Sigmoid colon (tissue), 7 donors: ENCODE measurements around the gene PLD6. TPM values are rescaled to one million over a fixed set of nuclear protein-coding genes. Genes with fewer than 3 reads are reported as not detected.

Source experiments
- DNase-seq: peaks from one replicate; pipeline ENCODE4 v3.0.0-alpha.2; 2019
- H3K27ac ChIP-seq, 4 donors: fragments of 200-600 bp; sonication (generic); one replicate each; pipeline ENCODE4 v1.5.1; 2016 to 2019; ENCODE audit warnings: mild to moderate bottlenecking in 1 of 4
- H3K27me3 ChIP-seq, 3 donors: fragments of 200-600 bp; sonication (generic); one replicate each; pipeline ENCODE4 v1.5.1; 2019; ENCODE audit warnings: mild to moderate bottlenecking in 1 of 3
- H3K36me3 ChIP-seq, 4 donors: fragments of 200-600 bp; sonication (generic); one replicate each; pipeline ENCODE4 v1.5.1; 2016 to 2019
- H3K4me1 ChIP-seq, 4 donors: fragments of 200-600 bp; sonication (generic); one replicate each; pipeline ENCODE4 v1.5.1; 2017 to 2019
- H3K4me3 ChIP-seq, 4 donors: fragments of 200-600 bp; sonication (generic); one replicate each; pipeline ENCODE4 v1.5.1; 2017 to 2019; ENCODE audit warnings: mild to moderate bottlenecking in 2 of 4, moderate library complexity in 1 of 4
- H3K9me3 ChIP-seq, 4 donors: fragments of 200-600 bp in 3 of 4; sonication (generic) in 3 of 4; one replicate each; pipeline versions ENCODE4 v1.5.1 to v1.6.1; 2013 to 2019
- CTCF ChIP-seq, 4 experiments: fragments of 450-650 bp in 3 of 4; fragments of 200-600 bp in 1 of 4; IDR thresholded peaks; one replicate each; pipeline ENCODE4 v1.5.1; 2016 to 2019; ENCODE audit warnings: antibody characterized with exemption in 4 of 4, mild to moderate bottlenecking in 3 of 4, moderate library complexity in 2 of 4
- EP300 ChIP-seq, 4 donors: sonication (generic); formaldehyde crosslinking; IDR thresholded peaks; one replicate each; pipeline ENCODE4 v1.6.1; 2017; ENCODE audit warnings: antibody characterized with exemption in 4 of 4
- POLR2A ChIP-seq, 2 donors: fragments of 450-650 bp; IDR thresholded peaks; one replicate each; pipeline ENCODE4 v1.6.1; 2016; ENCODE audit warnings: antibody characterized with exemption in 2 of 2, mild to moderate bottlenecking in 2 of 2, moderate library complexity in 2 of 2
- POLR2AphosphoS5 ChIP-seq, 4 donors: sonication (generic); formaldehyde crosslinking; IDR thresholded peaks; one replicate each; pipeline ENCODE4 v1.6.1; 2017; ENCODE audit warnings: antibody characterized with exemption in 4 of 4
- WGBS, 2 donors: extraction: QIAGEN DNeasy Blood & Tissue Kit; methylation state at CpG; one replicate each; pipeline ENCODE4 v1.1.7; 2013; 5-methylcytosine and 5-hydroxymethylcytosine counted together
- intact Hi-C: fragments of 100-400 bp; cut with DNase I; formaldehyde crosslinking; loops from one replicate; pipeline ENCODE4 v1.15.1; 2023
- polyA plus RNA-seq, 3 donors: library from polyadenylated mRNA; stranded (reverse); fragments of 200-250 nt; gene quantifications; one replicate each; pipeline ENCODE4 v1.2.3, GENCODE V29; 2013
- total RNA-seq, 4 donors: library from RNA; depleted of rRNA; stranded (reverse); fragments of >200 nt; gene quantifications; one replicate each; pipeline ENCODE4 v1.1.0, GENCODE V29; 2016
- donor health status: healthy with polysubstance abuse.
- donor health status: Bipolar disorder and iron deficiency.
- donor health status: healthy.

Gene PLD6
- total and polyA plus RNA-seq, 7 donors = 1.2 to 15.3 (median 8.6) TPM; not detected in 1

- intact Hi-C loops = no loop called here
- no peaks in the 10 kb centered on the region for H3K27me3 ChIP-seq
- H3K9me3 ChIP-seq = no peaks in the 10 kb centered on the region
- no peak for TF ChIP-seq POLR2AphosphoS5 (IDR thresholded peaks at IDR 0.05)
- TF ChIP-seq EP300 (IDR thresholded peaks at IDR 0.05) = no peak
- TF ChIP-seq CTCF (IDR thresholded peaks at IDR 0.05) = no peak
- no peak for TF ChIP-seq POLR2A (IDR thresholded peaks at IDR 0.05)
- no peak overlapping the region for H3K4me3 ChIP-seq
- H3K4me1 ChIP-seq = no peaks in the 10 kb centered on the region
- H3K27ac ChIP-seq = no peak overlapping the region
- peaks cover 47 to 100% (median 86%) of the 10 kb centered on the region in 4 donors for H3K36me3 ChIP-seq
- 96 to 97% methylated on average over 16 of the region's 16 CpGs for WGBS, 2 donors
- peak; percentile 22 for DNase-seq
Observed at GRCh38 chr17:17226451-17227265, 20.5 kb upstream of the PLD6 start.

- Histone ChIP-seq H3K4me1 (no peaks in the 10 kb centered on the region), H3K36me3 (peaks cover 55 to 100% (median 86%) of the 10 kb centered on the region in 4 donors), H3K9me3 (no peaks in the 10 kb centered on the region), H3K27me3 (no peaks in the 10 kb centered on the region), H3K4me3 (no peak overlapping the region), H3K27ac (no peak overlapping the region)
- WGBS, 2 donors = 94 to 98% methylated on average over 10 of the region's 10 CpGs
- no peak for TF ChIP-seq POLR2A (IDR thresholded peaks at IDR 0.05)
- TF ChIP-seq CTCF (IDR thresholded peaks at IDR 0.05) = no peak
- no peak for TF ChIP-seq POLR2AphosphoS5 (IDR thresholded peaks at IDR 0.05)
- no peak for TF ChIP-seq EP300 (IDR thresholded peaks at IDR 0.05)
- DNase-seq = peak; percentile 52
- intact Hi-C loops = no loop called here
Observed at GRCh38 chr17:17225901-17226300, 19.8 kb upstream of the PLD6 start.

- Histone ChIP-seq H3K36me3 (peaks cover 61 to 99% (median 93%) of the 10 kb centered on the region in 4 donors), H3K4me1 (no peaks in the 10 kb centered on the region)
- no peak for DNase-seq
Observed at GRCh38 chr17:17224137-17224536, 18.0 kb upstream of the PLD6 start.

GRCh38 chr17:17223736-17224135, 17.6 kb upstream of the PLD6 start:
- intact Hi-C loops = no loop called here
- DNase-seq = no peak
- Histone ChIP-seq H3K36me3 (peaks cover 63 to 99% (median 96%) of the 10 kb centered on the region in 4 donors), H3K27me3 (no peaks in the 10 kb centered on the region), H3K4me1 (no peaks in the 10 kb centered on the region), H3K9me3 (no peaks in the 10 kb centered on the region), H3K27ac (no peak overlapping the region), H3K4me3 (no peak overlapping the region)
- TF ChIP-seq POLR2AphosphoS5 (IDR thresholded peaks at IDR 0.05) (no peak), EP300 (IDR thresholded peaks at IDR 0.05) (no peak), CTCF (IDR thresholded peaks at IDR 0.05) (no peak), POLR2A (IDR thresholded peaks at IDR 0.05) (no peak)
- 96 to 97% methylated on average over 16 of the region's 16 CpGs for WGBS, 2 donors

More at GRCh38 chr17:17224137-17224536, 18.0 kb upstream of the PLD6 start:
- intact Hi-C loops = no loop called here
- H3K4me3 ChIP-seq = no peak overlapping the region
- no peak for TF ChIP-seq EP300 (IDR thresholded peaks at IDR 0.05)
- TF ChIP-seq POLR2AphosphoS5 (IDR thresholded peaks at IDR 0.05) = no peak
- TF ChIP-seq POLR2A (IDR thresholded peaks at IDR 0.05) = no peak
- no peak for TF ChIP-seq CTCF (IDR thresholded peaks at IDR 0.05)
- H3K27ac ChIP-seq = no peak overlapping the region
- H3K9me3 ChIP-seq = no peaks in the 10 kb centered on the region
- 87 to 88% methylated on average over 8 of the region's 8 CpGs for WGBS, 2 donors
- no peaks in the 10 kb centered on the region for H3K27me3 ChIP-seq
